ENCODE data around the gene EMD. TPM values are rescaled to one million over a fixed set of nuclear protein-coding genes. Genes with fewer than 3 reads are reported as not detected.
"Not testable (repeated sequence)": the region's sequence is repeated elsewhere in the genome, so short reads cannot be mapped to it uniquely, and the experiment has no call there.

EMD gene
- total RNA-seq, 1 experiment from 2014 or later: 19.5 TPM

GRCh38 chrX:154400369-154400817 lies 21.3 kb downstream of the EMD start:
- H3K4me3 ChIP-seq (ENCODE audit: low read length); H3K9ac ChIP-seq (ENCODE audit: low read length); H2AFZ ChIP-seq (ENCODE audit: low read length); H3K27ac ChIP-seq (ENCODE audit: low read length); H3K27me3 ChIP-seq (ENCODE audit: low read length); H3K9me3 ChIP-seq (ENCODE audit: low read length); DNase-seq; H3K9me2 ChIP-seq (replicated peaks; ENCODE audit: insufficient read depth, low read length); H4K20me1 ChIP-seq (ENCODE audit: insufficient read depth, low read depth, low read length); H3K4me2 ChIP-seq (ENCODE audit: low read depth, low read length, poor library complexity, severe bottlenecking): not testable (repeated sequence)
- Histone ChIP-seq H3K36me3 (ENCODE audit: insufficient read depth, low read length) (peaks cover 15% of the 10 kb centered on the region), H3K4me1 (ENCODE audit: low read length) (peaks cover 15% of the 10 kb centered on the region), H3K79me2 (ENCODE audit: low read length) (peaks cover 14% of the 10 kb centered on the region; the same call in 1 of the 2 replicates)

DNA sequence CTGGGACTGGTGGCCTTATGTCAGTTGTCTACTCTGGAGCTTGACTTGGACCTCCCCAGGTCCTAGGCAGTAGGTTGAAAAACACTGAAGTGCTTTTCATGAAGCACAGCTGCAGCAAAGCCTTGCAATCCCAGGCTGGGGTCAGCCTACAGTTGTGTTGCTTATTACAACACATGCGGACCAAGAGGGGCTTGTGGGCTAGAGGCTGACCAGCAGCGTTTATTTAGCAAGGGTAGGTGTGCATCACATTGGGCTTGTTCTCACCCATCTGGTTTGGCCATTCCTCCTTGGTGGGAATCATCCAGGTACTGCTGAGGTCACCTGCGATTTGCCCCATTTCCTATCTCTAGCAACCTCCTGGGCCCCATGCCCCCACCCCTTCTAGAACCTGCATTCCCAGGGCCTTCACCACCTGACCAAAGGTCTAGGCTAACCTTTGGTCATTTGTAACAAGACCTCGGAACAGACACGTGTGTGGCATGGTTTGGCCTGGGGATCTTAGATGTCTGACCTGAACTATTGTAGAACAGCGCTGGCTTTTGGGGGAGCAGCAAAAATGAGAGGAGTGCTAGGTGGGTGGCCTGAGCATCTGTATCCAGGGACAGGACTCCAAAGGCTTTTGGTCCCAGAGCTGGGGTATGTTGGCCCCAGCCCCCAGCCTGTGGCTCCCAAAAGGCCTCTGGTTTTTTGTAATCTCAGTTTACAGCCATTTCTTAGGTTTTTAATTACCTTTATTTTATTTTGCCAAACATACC lies 22.1 kb downstream of the EMD start:
- Histone ChIP-seq H3K4me2 (ENCODE audit: low read depth, low read length, poor library complexity, severe bottlenecking) (no peak overlapping the region), H3K4me1 (ENCODE audit: low read length) (peaks cover 15% of the 10 kb centered on the region), H3K79me2 (ENCODE audit: low read length) (peaks cover 14% of the 10 kb centered on the region; the same call in 1 of the 2 replicates), H4K20me1 (ENCODE audit: insufficient read depth, low read depth, low read length) (no peaks in the 10 kb centered on the region), H3K27ac (ENCODE audit: low read length) (no peak overlapping the region), H3K4me3 (ENCODE audit: low read length) (no peak overlapping the region), H3K36me3 (ENCODE audit: insufficient read depth, low read length) (peaks cover 15% of the 10 kb centered on the region), H3K9me2 (replicated peaks; ENCODE audit: insufficient read depth, low read length) (no peaks in the 10 kb centered on the region), H3K27me3 (ENCODE audit: low read length) (no peaks in the 10 kb centered on the region), H2AFZ (ENCODE audit: low read length) (no peak overlapping the region), H3K9ac (ENCODE audit: low read length) (no peak overlapping the region), H3K9me3 (ENCODE audit: low read length) (no peaks in the 10 kb centered on the region)
- DNase-seq: peak; percentile 73

- Histone ChIP-seq H3K4me1 (ENCODE audit: low read length) (peaks cover 13% of the 10 kb centered on the region), H4K20me1 (ENCODE audit: insufficient read depth, low read depth, low read length) (no peaks in the 10 kb centered on the region), H3K9ac (ENCODE audit: low read length) (no peak overlapping the region), H3K27ac (ENCODE audit: low read length) (no peak overlapping the region), H3K27me3 (ENCODE audit: low read length) (no peaks in the 10 kb centered on the region), H3K4me2 (ENCODE audit: low read depth, low read length, poor library complexity, severe bottlenecking) (no peak overlapping the region), H3K4me3 (ENCODE audit: low read length) (no peak overlapping the region), H3K9me2 (replicated peaks; ENCODE audit: insufficient read depth, low read length) (no peaks in the 10 kb centered on the region), H3K36me3 (ENCODE audit: insufficient read depth, low read length) (peaks cover 15% of the 10 kb centered on the region), H2AFZ (ENCODE audit: low read length) (no peak overlapping the region), H3K79me2 (ENCODE audit: low read length) (peaks cover 11% of the 10 kb centered on the region; the same call in 1 of the 2 replicates), H3K9me3 (ENCODE audit: low read length) (no peaks in the 10 kb centered on the region)
- DNase-seq: peak; percentile 63
Observed at GRCh38 chrX:154401918-154402621, 23.0 kb downstream of the EMD start.

DNA sequence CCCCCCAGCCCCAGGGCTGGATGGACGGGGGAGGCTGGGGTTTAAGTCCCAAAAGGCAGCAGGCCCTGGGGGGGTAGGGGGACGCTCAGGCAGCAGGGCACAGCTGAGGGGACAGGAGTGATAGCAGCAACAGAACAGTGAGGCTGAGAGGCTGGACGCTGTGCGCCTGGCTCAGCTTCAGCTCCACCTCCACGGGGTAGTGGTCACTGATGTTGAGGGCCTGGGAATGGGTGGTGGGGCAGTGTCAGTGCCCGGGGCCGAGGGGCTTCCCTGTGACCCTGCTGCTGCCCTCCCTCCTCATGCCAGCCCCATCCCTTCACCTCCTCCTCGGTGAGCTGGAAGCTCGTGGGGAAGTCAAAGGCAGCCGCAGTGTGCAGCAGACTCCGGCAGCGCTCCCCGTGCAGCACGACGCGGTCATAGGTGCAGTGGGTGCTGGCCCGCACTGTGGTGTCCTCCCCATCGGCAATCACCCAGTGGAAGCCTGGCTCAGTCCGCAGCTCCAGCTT lies 23.6 kb downstream of the EMD start:
- H3K36me3 ChIP-seq (ENCODE audit: insufficient read depth, low read length): peaks cover 15% of the 10 kb centered on the region
- H3K4me3 ChIP-seq (ENCODE audit: low read length): no peak overlapping the region
- H3K4me1 ChIP-seq (ENCODE audit: low read length): peaks cover 11% of the 10 kb centered on the region
- no peak overlapping the region for H3K27ac ChIP-seq (ENCODE audit: low read length)
- H3K27me3 ChIP-seq (ENCODE audit: low read length): no peaks in the 10 kb centered on the region
- H2AFZ ChIP-seq (ENCODE audit: low read length): no peak overlapping the region
- no peaks in the 10 kb centered on the region for H4K20me1 ChIP-seq (ENCODE audit: insufficient read depth, low read depth, low read length)
- H3K9ac ChIP-seq (ENCODE audit: low read length): no peak overlapping the region
- no peaks in the 10 kb centered on the region for H3K9me3 ChIP-seq (ENCODE audit: low read length)
- DNase-seq: no peak
- H3K4me2 ChIP-seq (ENCODE audit: low read depth, low read length, poor library complexity, severe bottlenecking): no peak overlapping the region
- no peaks in the 10 kb centered on the region for H3K9me2 ChIP-seq (replicated peaks; ENCODE audit: insufficient read depth, low read length)
- peaks cover 9% of the 10 kb centered on the region; the same call in 1 of the 2 replicates for H3K79me2 ChIP-seq (ENCODE audit: low read length)

GRCh38 chrX:154403192-154403591 lies 24.1 kb downstream of the EMD start:
- DNase-seq: no peak
- Histone ChIP-seq H3K9me3 (ENCODE audit: low read length) (no peaks in the 10 kb centered on the region), H3K4me1 (ENCODE audit: low read length) (peaks cover 11% of the 10 kb centered on the region), H3K9ac (ENCODE audit: low read length) (no peak overlapping the region), H3K9me2 (replicated peaks; ENCODE audit: insufficient read depth, low read length) (no peaks in the 10 kb centered on the region), H3K4me2 (ENCODE audit: low read depth, low read length, poor library complexity, severe bottlenecking) (no peak overlapping the region), H3K27ac (ENCODE audit: low read length) (no peak overlapping the region), H3K36me3 (ENCODE audit: insufficient read depth, low read length) (peaks cover 15% of the 10 kb centered on the region), H3K27me3 (ENCODE audit: low read length) (no peaks in the 10 kb centered on the region), H3K4me3 (ENCODE audit: low read length) (no peak overlapping the region), H4K20me1 (ENCODE audit: insufficient read depth, low read depth, low read length) (no peaks in the 10 kb centered on the region), H3K79me2 (ENCODE audit: low read length) (peaks cover 9% of the 10 kb centered on the region; the same call in 1 of the 2 replicates), H2AFZ (ENCODE audit: low read length) (no peak overlapping the region)

DNA sequence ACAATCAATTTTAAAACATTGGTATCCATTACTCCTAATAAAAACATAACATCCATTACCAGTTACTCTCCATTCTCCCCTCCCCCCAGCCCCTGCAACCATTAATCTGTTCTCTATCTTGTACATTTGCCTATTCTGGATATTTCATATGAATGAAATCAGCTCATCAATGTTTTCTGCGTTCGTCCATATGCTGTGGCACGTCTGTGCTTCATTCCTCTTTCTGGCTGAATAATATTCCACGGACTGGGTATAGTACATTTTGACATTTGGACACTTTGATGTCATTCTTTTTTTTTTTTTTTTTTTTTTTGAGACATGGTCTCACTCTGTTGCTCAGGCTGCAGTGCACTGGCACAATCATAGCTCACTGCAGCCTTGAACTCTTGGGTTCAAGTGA lies 24.8 kb downstream of the EMD start:
- no peaks in the 10 kb centered on the region for H3K27me3 ChIP-seq (ENCODE audit: low read length)
- H4K20me1 ChIP-seq (ENCODE audit: insufficient read depth, low read depth, low read length): no peaks in the 10 kb centered on the region
- H3K9me3 ChIP-seq (ENCODE audit: low read length): no peaks in the 10 kb centered on the region
- no peak overlapping the region for H3K4me2 ChIP-seq (ENCODE audit: low read depth, low read length, poor library complexity, severe bottlenecking)
- H3K4me1 ChIP-seq (ENCODE audit: low read length): peaks cover 11% of the 10 kb centered on the region
- H3K27ac ChIP-seq (ENCODE audit: low read length): no peak overlapping the region
- peaks cover 4% of the 10 kb centered on the region; the same call in 1 of the 2 replicates for H3K79me2 ChIP-seq (ENCODE audit: low read length)
- no peak overlapping the region for H3K9ac ChIP-seq (ENCODE audit: low read length)
- DNase-seq: no peak
- H3K36me3 ChIP-seq (ENCODE audit: insufficient read depth, low read length): peaks cover 14% of the 10 kb centered on the region
- no peak overlapping the region for H2AFZ ChIP-seq (ENCODE audit: low read length)
- no peaks in the 10 kb centered on the region for H3K9me2 ChIP-seq (replicated peaks; ENCODE audit: insufficient read depth, low read length)
- H3K4me3 ChIP-seq (ENCODE audit: low read length): no peak overlapping the region

GRCh38 chrX:154404625-154405192 lies 25.6 kb downstream of the EMD start:
- H3K9me3 ChIP-seq (ENCODE audit: low read length): no peaks in the 10 kb centered on the region
- DNase-seq: no peak
- peaks cover 5% of the 10 kb centered on the region for H3K36me3 ChIP-seq (ENCODE audit: insufficient read depth, low read length)
- H3K4me2 ChIP-seq (ENCODE audit: low read depth, low read length, poor library complexity, severe bottlenecking): no peak overlapping the region
- H3K27me3 ChIP-seq (ENCODE audit: low read length): no peaks in the 10 kb centered on the region
- H2AFZ ChIP-seq (ENCODE audit: low read length): no peak overlapping the region
- no peak overlapping the region for H3K27ac ChIP-seq (ENCODE audit: low read length)
- no peaks in the 10 kb centered on the region for H4K20me1 ChIP-seq (ENCODE audit: insufficient read depth, low read depth, low read length)
- H3K9me2 ChIP-seq (replicated peaks; ENCODE audit: insufficient read depth, low read length): no peaks in the 10 kb centered on the region
- peaks cover 3% of the 10 kb centered on the region for H3K4me1 ChIP-seq (ENCODE audit: low read length)
- H3K4me3 ChIP-seq (ENCODE audit: low read length): no peak overlapping the region
- no peak overlapping the region for H3K9ac ChIP-seq (ENCODE audit: low read length)
- H3K79me2 ChIP-seq (ENCODE audit: low read length): no peaks in the 10 kb centered on the region

- no peak overlapping the region for H3K27ac ChIP-seq (ENCODE audit: low read length)
- no peaks in the 10 kb centered on the region for H3K27me3 ChIP-seq (ENCODE audit: low read length)
- H3K4me3 ChIP-seq (ENCODE audit: low read length): no peak overlapping the region
- no peaks in the 10 kb centered on the region for H3K9me2 ChIP-seq (replicated peaks; ENCODE audit: insufficient read depth, low read length)
- no peaks in the 10 kb centered on the region for H3K9me3 ChIP-seq (ENCODE audit: low read length)
- no peak overlapping the region for H2AFZ ChIP-seq (ENCODE audit: low read length)
- peaks cover 4% of the 10 kb centered on the region for H3K79me2 ChIP-seq (ENCODE audit: low read length)
- H3K4me1 ChIP-seq (ENCODE audit: low read length): peaks cover 11% of the 10 kb centered on the region
- H3K9ac ChIP-seq (ENCODE audit: low read length): no peak overlapping the region
- no peak overlapping the region for H3K4me2 ChIP-seq (ENCODE audit: low read depth, low read length, poor library complexity, severe bottlenecking)
- H3K36me3 ChIP-seq (ENCODE audit: insufficient read depth, low read length): no peaks in the 10 kb centered on the region
- no peak for DNase-seq
- H4K20me1 ChIP-seq (ENCODE audit: insufficient read depth, low read depth, low read length): no peaks in the 10 kb centered on the region
Observed at GRCh38 chrX:154408659-154409221, 29.6 kb downstream of the EMD start.
